GM12892 (cell line): ENCODE results near the gene ANKMY1.

ENCODE experiments used
- POLR2A ChIP-seq: IDR thresholded peaks from 2 replicates; pipeline ENCODE4 v1.6.1; 2011; ENCODE audit warnings: low read depth, low read length, control low read depth
- POLR2AphosphoS5 ChIP-seq: IDR thresholded peaks from 2 replicates; pipeline ENCODE4 v1.6.1; 2011; ENCODE audit warnings: low read depth, low read length, control low read depth
- TAF1 ChIP-seq: IDR thresholded peaks from 2 replicates; pipeline ENCODE4 v1.6.1; 2011; ENCODE audit warnings: low read depth, mild to moderate bottlenecking, control low read depth, low read length, borderline replicate concordance

- TF ChIP-seq POLR2AphosphoS5: no peak
- TF ChIP-seq POLR2A: no peak
- no peak for TF ChIP-seq TAF1
These were observed 88.5 kb downstream of the ANKMY1 start for GRCh38 chr2:240469239-240469636.
